HPDE6-E6E7 (cell line): ENCODE measurements around the gene TMC7.
"Not testable (repeated sequence)": the region's sequence is repeated elsewhere in the genome, so short reads cannot be mapped to it uniquely, and the experiment has no call there.

Experiments
- DNase-seq: peaks from one replicate; pipeline ENCODE4 v3.0.0; 2011; ENCODE audit warnings: missing footprints; ENCODE audit errors: extremely low spot score

The TMC7 gene

GRCh38 chr16:18979936-18980335, 3.8 kb upstream of the TMC7 start:
- no peak for DNase-seq

- no peak for DNase-seq
Observed at GRCh38 chr16:18984435-18985005, 786 bp downstream of the TMC7 start.

GRCh38 chr16:18985256-18985655, 1.5 kb downstream of the TMC7 start:
- DNase-seq, result not testable (repeated sequence)

GRCh38 chr16:18991731-18992130, 8.0 kb downstream of the TMC7 start:
- not testable (repeated sequence) for DNase-seq

- DNase-seq, result not testable (repeated sequence)
Observed at GRCh38 chr16:18993531-18993930, 9.8 kb downstream of the TMC7 start.

GRCh38 chr16:18994181-18994580, 10.4 kb downstream of the TMC7 start:
- not testable (repeated sequence) for DNase-seq

GRCh38 chr16:18995406-18995805, 11.7 kb downstream of the TMC7 start:
- not testable (repeated sequence) for DNase-seq

- DNase-seq, result not testable (repeated sequence)
Observed at GRCh38 chr16:18996536-18996935, 12.8 kb downstream of the TMC7 start.

GRCh38 chr16:18997001-18997400, 13.3 kb downstream of the TMC7 start:
- not testable (repeated sequence) for DNase-seq

GRCh38 chr16:18999045-18999393, 15.3 kb downstream of the TMC7 start:
- DNase-seq, result no peak

GRCh38 chr16:19001788-19002187, 18.1 kb downstream of the TMC7 start:
- no peak for DNase-seq

GRCh38 chr16:19003935-19004334, 20.2 kb downstream of the TMC7 start:
- DNase-seq, result no peak

- DNase-seq, result peak; percentile 94
Observed at GRCh38 chr16:19005561-19006445, 22.1 kb downstream of the TMC7 start.

- DNase-seq, result no peak
Observed at GRCh38 chr16:19006446-19007315, 22.9 kb downstream of the TMC7 start.

GRCh38 chr16:19008245-19009169, 24.8 kb downstream of the TMC7 start:
- DNase-seq, result no peak

- DNase-seq, result no peak
Observed at GRCh38 chr16:19011169-19011731, 27.5 kb downstream of the TMC7 start.

- no peak for DNase-seq
Observed at GRCh38 chr16:19014461-19014860, 30.7 kb downstream of the TMC7 start.

GRCh38 chr16:19017179-19017578, 33.4 kb downstream of the TMC7 start:
- no peak for DNase-seq

- no peak for DNase-seq
Observed at GRCh38 chr16:19020689-19021088, 37.0 kb downstream of the TMC7 start.

GRCh38 chr16:19021747-19022146, 38.0 kb downstream of the TMC7 start:
- no peak for DNase-seq

GRCh38 chr16:19027416-19027815, 43.7 kb downstream of the TMC7 start:
- no peak for DNase-seq
